Aorta (tissue), 5 donors: ENCODE results near the gene BCL7C. TPM values are rescaled to one million over a fixed set of nuclear protein-coding genes. Genes with fewer than 3 reads are reported as not detected.

Source experiments
- ATAC-seq: fragments of 200-7000 bp; cut with Tn5 transposase; one replicate; pipeline ENCODE4 v1.9.1; 2022; ENCODE audit warnings: moderate library complexity; ENCODE audit not compliant: low FRiP score
- DNase-seq, 2 donors: peaks; one replicate each; pipeline ENCODE4 v3.0.0-alpha.2; 2020
- H3K27ac ChIP-seq, 2 donors: one replicate each; pipeline ENCODE4 v1.5.1; 2013; ENCODE audit warnings: low read length in 2 of 2, mild to moderate bottlenecking in 2 of 2, moderate library complexity in 2 of 2, control low read depth in 1 of 2, inconsistent platforms in 1 of 2, low read depth in 1 of 2
- H3K27me3 ChIP-seq, 2 donors: one replicate each; pipeline ENCODE4 v1.6.1; 2013; ENCODE audit warnings: control low read depth in 1 of 2, low read length in 1 of 2, mild to moderate bottlenecking in 1 of 2, moderate library complexity in 1 of 2; ENCODE audit not compliant: insufficient read depth in 2 of 2, control insufficient read depth in 1 of 2
- H3K36me3 ChIP-seq, 2 donors: one replicate each; pipeline ENCODE4 v1.6.1; 2013; ENCODE audit warnings: control low read depth in 1 of 2, low read length in 1 of 2, mild to moderate bottlenecking in 1 of 2; ENCODE audit not compliant: insufficient read depth in 2 of 2, control insufficient read depth in 1 of 2
- H3K4me1 ChIP-seq, 2 donors: one replicate each; pipeline ENCODE4 v1.6.1; 2013; ENCODE audit warnings: low read length in 2 of 2, control low read depth in 1 of 2, mild to moderate bottlenecking in 1 of 2, moderate library complexity in 1 of 2; ENCODE audit not compliant: insufficient read depth in 2 of 2, control insufficient read depth in 1 of 2
- H3K4me3 ChIP-seq, 2 donors: one replicate each; pipeline ENCODE4 v1.5.1; 2013; ENCODE audit warnings: low read length in 2 of 2, control low read depth in 1 of 2, mild to moderate bottlenecking in 1 of 2
- H3K9me3 ChIP-seq: one replicate; pipeline ENCODE4 v1.6.1; 2013; ENCODE audit warnings: mild to moderate bottlenecking, low read length; ENCODE audit not compliant: control insufficient read depth
- WGBS, 2 donors: extraction: QIAGEN DNeasy Blood & Tissue Kit; methylation state at CpG; one replicate each; pipeline ENCODE4 v1.1.7; 2013; 5-methylcytosine and 5-hydroxymethylcytosine counted together
- intact Hi-C, 2 donors: fragments of 100-400 bp; cut with DNase I; formaldehyde crosslinking; loops; one replicate each; pipeline versions ENCODE4 v1.14.2 to v1.15.0; 2022
- polyA plus RNA-seq, 2 donors: library from polyadenylated mRNA; stranded (reverse); fragments of 200-250 nt; gene quantifications; one replicate each; pipeline ENCODE4 v1.2.3, GENCODE V29; 2013
- total RNA-seq, 2 donors: library from RNA; stranded (reverse); fragmentation: NEBNext Ultra II Directional; extraction: Animal tissue kit (Norgen Biotek cat#: 25700); gene quantifications; one replicate each; pipeline ENCODE4 v1.2.1, GENCODE V29; 2021
- donor health status: healthy with polysubstance abuse.
- donor health status: Bipolar disorder and iron deficiency.
- donor health status: DM: no; HTN: no; CAD: no.
- donor health status: DM: no; HTN: no; CAD: no.
- donor health status: DM: yes; HTN: yes; CAD: no.

BCL7C gene
- total and polyA plus RNA-seq, 4 donors: 30.2 to 60.7 (median 44.3) TPM

DNA sequence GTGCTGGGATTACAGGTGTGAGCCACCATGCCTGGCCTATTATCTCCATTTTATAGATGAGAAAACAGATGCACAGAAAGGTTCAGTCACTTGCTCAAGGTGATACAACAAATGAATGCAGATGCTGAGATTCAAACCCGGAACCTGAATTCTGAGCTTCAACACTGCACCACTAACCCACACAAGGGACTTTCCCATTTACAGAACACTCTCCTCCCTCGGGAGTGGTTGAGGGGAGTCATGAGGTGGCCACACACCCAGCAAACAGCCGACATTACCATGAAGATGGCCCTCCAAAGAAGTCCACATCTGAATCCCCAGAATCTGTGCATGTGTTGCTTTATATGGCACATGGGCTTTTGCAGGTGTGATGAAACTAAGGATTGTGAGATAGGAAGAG lies 9.1 kb downstream of the BCL7C start:
- no peak for ATAC-seq
- no peak for DNase-seq
- H3K4me3 ChIP-seq: no peak overlapping the region
- intact Hi-C loops: no loop called here
- H3K27ac ChIP-seq: no peak overlapping the region
- no peaks in the 10 kb centered on the region for H3K27me3 ChIP-seq
- peaks cover 0 to 5% of the 10 kb centered on the region in 2 donors for H3K36me3 ChIP-seq
- 88 to 94% methylated on average over 3 of the region's 3 CpGs for WGBS, 2 donors
- H3K9me3 ChIP-seq: no peaks in the 10 kb centered on the region
- no peaks in the 10 kb centered on the region for H3K4me1 ChIP-seq

DNA sequence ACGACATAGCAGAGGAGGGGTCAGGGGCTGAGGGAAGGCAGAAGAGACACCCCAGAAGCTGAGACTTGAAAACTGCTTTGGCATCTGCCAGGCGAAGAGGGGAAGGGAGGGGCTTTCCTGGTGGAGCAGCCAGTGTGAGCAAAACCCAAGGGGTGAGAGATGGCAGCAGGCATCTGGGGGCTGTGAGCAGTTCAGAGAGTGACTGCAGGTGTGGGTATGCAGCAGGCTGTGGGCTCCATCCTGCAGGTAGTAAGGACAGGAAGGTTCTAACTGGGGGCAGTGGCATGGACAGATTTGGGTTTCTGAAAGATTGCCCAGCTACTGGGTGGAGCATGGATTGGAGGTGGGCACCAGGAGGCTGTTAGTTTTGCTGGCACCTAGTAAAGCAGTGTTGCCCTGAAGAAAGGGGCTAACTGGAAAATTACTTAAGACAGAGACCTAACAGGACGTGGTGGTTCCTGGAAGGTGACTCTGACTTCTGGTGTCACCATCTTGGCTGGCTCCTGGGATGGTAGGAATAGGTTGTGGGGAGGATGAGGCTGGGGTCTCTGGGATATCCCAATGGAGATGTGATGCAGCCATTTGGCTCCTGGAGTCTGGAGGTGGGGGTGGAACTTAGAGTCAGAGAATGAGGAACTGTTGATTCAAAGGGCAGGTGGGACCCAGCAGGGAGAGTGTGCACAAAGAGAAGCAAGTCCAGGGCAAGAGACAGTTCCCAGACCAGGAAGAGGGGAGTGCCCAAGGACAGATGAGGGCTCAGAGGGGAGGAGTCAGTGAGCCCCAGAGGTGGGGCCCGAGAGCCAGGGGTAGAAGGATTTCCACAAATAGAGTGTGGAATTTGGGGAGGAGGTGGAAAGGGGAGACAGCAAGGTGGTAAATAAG lies 11.2 kb downstream of the BCL7C start:
- DNase-seq (no peak), ATAC-seq (no peak)
- no peaks in the 10 kb centered on the region for H3K9me3 ChIP-seq
- 70 to 76% methylated on average over 4 of the region's 4 CpGs for WGBS, 2 donors
- H3K4me3 ChIP-seq: no peak overlapping the region
- intact Hi-C loops: no loop called here
- H3K4me1 ChIP-seq: no peaks in the 10 kb centered on the region
- no peak overlapping the region for H3K27ac ChIP-seq
- H3K27me3 ChIP-seq: no peaks in the 10 kb centered on the region
- H3K36me3 ChIP-seq: no peaks in the 10 kb centered on the region

DNA sequence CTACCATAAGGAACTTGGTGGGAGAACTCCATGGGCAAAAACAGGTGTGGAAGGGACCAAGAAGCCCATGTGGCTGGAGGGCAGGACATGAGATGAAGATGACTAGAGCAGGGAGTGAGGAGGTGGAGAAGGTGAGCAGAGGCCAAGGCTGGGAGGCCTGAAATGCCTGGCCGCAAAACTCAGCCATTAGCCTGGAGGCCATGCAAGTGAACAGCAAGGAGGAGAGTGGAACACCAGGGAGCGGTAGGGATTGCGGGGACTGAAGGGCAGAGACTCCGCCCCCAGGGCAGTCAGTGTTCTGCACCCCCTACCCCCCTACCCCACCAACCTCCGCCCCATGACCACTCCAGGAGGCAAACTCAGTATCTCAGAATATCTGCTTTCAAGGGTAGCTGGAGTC lies 17.0 kb downstream of the BCL7C start:
- Histone ChIP-seq H3K27ac (peak overlapping the region in 1 of 2 donors; percentile 84), H3K9me3 (no peaks in the 10 kb centered on the region), H3K4me3 (no peak overlapping the region), H3K4me1 (no peaks in the 10 kb centered on the region), H3K36me3 (no peaks in the 10 kb centered on the region), H3K27me3 (no peaks in the 10 kb centered on the region)
- ATAC-seq (no peak), DNase-seq (peak in 1 of 2 donors; percentile 28)
- 74 to 83% methylated on average over 5 of the region's 5 CpGs for WGBS, 2 donors
- intact Hi-C loops: loop anchor here (2.0 to 10.0 kb wide), 3 partner anchors 16 to 72 kb away; no protein-coding TSS in a partner anchor

DNA sequence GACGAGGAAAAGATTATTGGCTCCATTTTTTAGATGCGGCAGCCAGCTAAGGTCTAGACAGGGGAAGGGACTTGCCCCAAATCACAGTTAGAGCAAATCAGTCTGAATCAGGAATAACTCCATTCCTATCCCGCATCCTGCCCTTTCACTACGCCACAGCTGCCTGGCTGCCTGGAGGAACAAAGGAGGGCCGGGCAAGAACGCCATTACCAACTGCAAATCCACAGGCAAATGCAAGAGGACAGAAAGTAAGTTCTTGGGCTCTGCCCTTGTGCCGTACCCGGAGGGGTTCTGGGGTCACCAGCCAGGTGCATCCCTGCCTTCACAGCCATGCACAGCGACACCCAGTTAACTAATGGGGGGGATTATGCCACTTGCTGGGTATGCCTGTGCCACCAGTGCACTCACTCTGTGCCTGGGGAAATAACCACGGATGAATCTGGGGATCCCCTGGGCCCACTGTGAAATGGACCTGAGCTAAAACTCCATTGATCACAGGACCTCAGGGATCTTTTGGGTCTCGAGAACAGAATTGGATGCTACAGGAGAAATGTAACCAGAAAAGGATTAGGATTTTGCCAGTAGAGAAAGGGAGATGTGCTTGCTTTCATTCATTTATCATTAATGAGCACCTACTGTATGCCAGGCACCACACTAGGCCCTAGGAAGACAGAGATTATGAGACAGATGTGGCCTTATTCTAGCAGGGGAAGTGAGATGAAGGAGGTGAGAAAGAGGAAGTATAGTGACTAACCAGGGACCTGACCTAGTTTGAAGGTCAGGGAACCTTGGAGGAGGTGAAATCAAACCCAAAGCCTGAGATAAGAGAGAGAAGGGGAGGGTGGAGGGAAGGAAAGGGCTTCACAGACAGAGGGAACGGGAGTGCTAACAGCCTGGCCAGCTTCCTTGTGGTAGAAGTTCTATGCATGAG lies 17.7 kb downstream of the BCL7C start:
- no peak for ATAC-seq
- DNase-seq: peak in 1 of 2 donors; percentile 0
- H3K36me3 ChIP-seq: no peaks in the 10 kb centered on the region
- H3K27me3 ChIP-seq: no peaks in the 10 kb centered on the region
- no peaks in the 10 kb centered on the region for H3K4me1 ChIP-seq
- 10 to 11% methylated on average over 12 of the region's 12 CpGs for WGBS, 2 donors
- H3K9me3 ChIP-seq: no peaks in the 10 kb centered on the region
- peak overlapping the region; percentile 11 to 84 for H3K27ac ChIP-seq
- peak overlapping the region; percentile 12 to 85 for H3K4me3 ChIP-seq
- intact Hi-C loops: loop anchor here (1.0 to 10.0 kb wide), 4 partner anchors 17 to 71 kb away; no protein-coding TSS in a partner anchor

DNA sequence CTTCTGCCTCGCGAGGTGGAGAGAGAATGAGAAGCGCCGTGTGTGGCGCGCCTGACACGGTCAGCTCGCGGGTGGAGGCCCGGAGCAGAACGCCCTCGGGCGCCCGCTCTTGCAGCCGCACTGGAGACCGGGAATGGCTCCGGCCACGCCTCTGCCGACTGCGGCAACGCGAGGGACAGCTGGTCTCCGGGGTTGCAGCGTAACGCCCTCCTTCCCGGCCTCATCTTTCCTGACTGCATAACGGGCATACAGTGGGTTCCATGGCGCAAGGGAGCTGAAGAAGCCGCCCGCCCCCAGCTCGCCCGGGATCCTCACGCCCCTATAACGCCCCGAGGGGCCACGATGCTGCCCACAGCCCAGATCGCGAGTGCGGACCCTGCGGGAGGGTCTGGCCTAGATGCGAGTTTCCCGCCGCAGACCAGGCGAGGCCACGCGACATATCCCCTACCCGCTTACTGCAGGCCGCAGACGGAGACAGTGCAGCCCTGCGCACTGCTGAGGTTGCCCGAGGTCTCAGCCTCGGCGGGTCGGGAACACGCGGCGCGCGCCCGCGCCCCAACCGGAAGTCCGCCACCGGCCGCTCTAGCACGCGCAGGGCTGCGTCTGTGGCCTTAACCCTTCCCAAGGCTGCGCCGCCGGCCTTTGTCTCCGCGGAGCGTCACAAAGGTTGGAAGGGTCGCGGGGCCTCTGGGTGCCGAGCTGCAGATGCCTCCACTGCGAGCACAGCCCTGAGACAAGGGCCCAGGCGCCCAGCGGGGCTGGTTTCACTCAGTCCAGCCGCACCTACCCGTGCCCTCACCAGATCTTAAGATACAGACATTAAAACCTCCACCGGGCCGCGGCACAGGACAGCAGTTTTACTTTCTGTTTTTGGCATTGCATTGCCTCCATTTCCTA lies 18.8 kb downstream of the BCL7C start:
- H3K27ac ChIP-seq: peak overlapping the region in 1 of 2 donors; percentile 83
- intact Hi-C loops: loop anchor here (1.0 to 10.0 kb wide), 3 partner anchors 46 to 70 kb away; no protein-coding TSS in a partner anchor
- H3K36me3 ChIP-seq: no peaks in the 10 kb centered on the region
- H3K4me1 ChIP-seq: no peaks in the 10 kb centered on the region
- peak; percentile 95 to 97 for DNase-seq
- no peaks in the 10 kb centered on the region for H3K27me3 ChIP-seq
- H3K9me3 ChIP-seq: no peaks in the 10 kb centered on the region
- WGBS, 2 donors: 0% methylated on average over 81 to 85 of the region's 85 CpGs
- H3K4me3 ChIP-seq: peak overlapping the region; percentile 12 to 85
- ATAC-seq: peak; percentile 99

DNA sequence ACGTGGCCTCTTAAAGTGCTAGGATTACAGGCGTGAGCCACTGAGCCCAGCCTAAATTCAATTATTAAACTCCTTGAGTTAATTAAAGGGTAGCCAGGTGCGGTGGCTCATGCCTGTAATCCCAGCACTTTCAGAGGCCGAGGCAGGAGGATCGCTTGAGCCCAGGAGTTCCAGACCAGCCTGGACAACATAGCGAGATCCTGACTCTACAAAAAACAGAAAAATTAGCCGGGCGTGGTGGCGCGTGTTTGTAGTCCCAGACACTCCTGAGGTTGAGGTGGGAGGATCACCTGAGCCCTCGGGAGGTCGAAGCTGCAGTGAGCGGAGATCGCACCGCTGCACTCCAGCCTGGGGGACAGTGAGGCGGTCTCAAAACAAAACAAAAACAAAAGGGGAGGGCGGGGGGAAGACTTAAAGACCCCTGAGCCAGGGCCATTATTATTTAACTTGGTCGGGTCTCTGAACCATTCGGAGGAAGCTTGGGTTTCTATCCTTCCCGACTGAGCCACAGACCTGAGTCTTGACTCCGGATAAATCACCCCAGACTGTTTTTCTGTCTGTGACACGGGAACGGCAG lies 19.5 kb downstream of the BCL7C start:
- no peak for ATAC-seq
- WGBS, 2 donors: 23 to 26% methylated on average over 23 of the region's 23 CpGs

DNA sequence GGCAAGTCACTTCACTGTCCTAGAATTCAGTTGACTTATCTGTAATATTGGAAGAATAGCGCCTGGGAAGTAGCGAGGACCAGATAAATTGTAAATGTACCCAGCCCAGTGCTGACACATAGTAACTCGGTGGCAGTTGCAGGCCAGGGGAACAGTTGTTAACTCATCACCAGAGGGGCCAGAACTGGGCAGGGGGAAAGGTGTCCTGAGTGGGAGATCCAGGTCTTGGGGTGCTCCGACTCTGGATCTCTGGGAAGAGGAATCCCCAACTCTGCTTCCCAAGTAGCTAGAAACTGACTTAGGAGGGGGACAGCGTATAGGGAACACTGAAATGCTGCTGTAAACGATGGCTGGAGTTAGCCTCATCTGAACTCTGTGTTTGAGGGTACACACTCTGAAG lies 23.0 kb downstream of the BCL7C start:
- H3K9me3 ChIP-seq: no peaks in the 10 kb centered on the region
- H3K4me3 ChIP-seq: no peak overlapping the region
- no peaks in the 10 kb centered on the region for H3K27me3 ChIP-seq
- H3K4me1 ChIP-seq: no peaks in the 10 kb centered on the region
- H3K36me3 ChIP-seq: no peaks in the 10 kb centered on the region
- DNase-seq (peak in 1 of 2 donors; percentile 53), ATAC-seq (no peak)
- 87 to 91% methylated on average over 6 of the region's 6 CpGs for WGBS, 2 donors
- H3K27ac ChIP-seq: no peak overlapping the region
- intact Hi-C loops: loop anchor here in 1 of 2 donors (10.0 kb wide), 1 partner anchor 66 kb away; no protein-coding TSS in a partner anchor

More for the DNA sequence above, 19.5 kb downstream of the BCL7C start:
- H3K27me3 ChIP-seq: no peaks in the 10 kb centered on the region
- no peaks in the 10 kb centered on the region for H3K4me1 ChIP-seq
- DNase-seq: peak in 1 of 2 donors; percentile 72
- H3K9me3 ChIP-seq: no peaks in the 10 kb centered on the region
- intact Hi-C loops: loop anchor here in 1 of 2 donors (10.0 kb wide), 1 partner anchor 70 kb away; no protein-coding TSS in a partner anchor
- peak overlapping the region; percentile 12 to 85 for H3K4me3 ChIP-seq
- peak overlapping the region in 1 of 2 donors; percentile 25 for H3K27ac ChIP-seq
- H3K36me3 ChIP-seq: no peaks in the 10 kb centered on the region
